ENCODE results near the gene DHRS12.
A peak's percentile ranks its signal among the peaks of the same experiment; 100 is the strongest.

The DHRS12 gene

GRCh38 chr13:51740698-51741097, 63.3 kb downstream of the DHRS12 start:
- Mint-ChIP-seq H3K4me1 (peaks cover 4% of the 10 kb centered on the region), H3K9me3 (no peaks in the 10 kb centered on the region), H3K27me3 (no peaks in the 10 kb centered on the region), H3K27ac (no peak overlapping the region), H3K4me3 (no peak overlapping the region), H3K36me3 (peaks cover 30% of the 10 kb centered on the region)
- DNase-seq = no peak
- CTCF ChIA-PET = interaction anchor here (0.7 kb wide), 1 partner anchor 23 kb away, joined by 4 read pairs; no protein-coding TSS in a partner anchor

GRCh38 chr13:51739027-51739764, 64.8 kb downstream of the DHRS12 start:
- peaks cover 4% of the 10 kb centered on the region for H3K4me1 Mint-ChIP-seq
- CTCF ChIA-PET = no interaction called here
- peaks cover 27% of the 10 kb centered on the region for H3K36me3 Mint-ChIP-seq
- no peak overlapping the region for H3K4me3 Mint-ChIP-seq
- no peak for DNase-seq
- no peak overlapping the region for H3K27ac Mint-ChIP-seq
- H3K27me3 Mint-ChIP-seq = no peaks in the 10 kb centered on the region
- no peaks in the 10 kb centered on the region for H3K9me3 Mint-ChIP-seq

GRCh38 chr13:51738226-51738905, 65.6 kb downstream of the DHRS12 start:
- Mint-ChIP-seq H3K27ac (no peak overlapping the region), H3K4me3 (no peak overlapping the region), H3K36me3 (peaks cover 25% of the 10 kb centered on the region), H3K27me3 (no peaks in the 10 kb centered on the region), H3K9me3 (no peaks in the 10 kb centered on the region), H3K4me1 (peaks cover 4% of the 10 kb centered on the region)
- DNase-seq = no peak
- CTCF ChIA-PET = no interaction called here

- no peak overlapping the region for H3K4me3 Mint-ChIP-seq
- H3K27ac Mint-ChIP-seq = no peak overlapping the region
- DNase-seq = no peak
- CTCF ChIA-PET = no interaction called here
- H3K27me3 Mint-ChIP-seq = no peaks in the 10 kb centered on the region
- peaks cover 25% of the 10 kb centered on the region for H3K36me3 Mint-ChIP-seq
- H3K9me3 Mint-ChIP-seq = no peaks in the 10 kb centered on the region
- H3K4me1 Mint-ChIP-seq = peaks cover 4% of the 10 kb centered on the region
Observed at GRCh38 chr13:51737609-51738008, 66.4 kb downstream of the DHRS12 start.

GRCh38 chr13:51734786-51735185, 69.2 kb downstream of the DHRS12 start:
- Mint-ChIP-seq H3K36me3 (peaks cover 17% of the 10 kb centered on the region), H3K9me3 (no peaks in the 10 kb centered on the region), H3K27me3 (no peaks in the 10 kb centered on the region), H3K4me3 (no peak overlapping the region), H3K27ac (no peak overlapping the region), H3K4me1 (peaks cover 8% of the 10 kb centered on the region)
- CTCF ChIA-PET = no interaction called here
- DNase-seq = no peak

- CTCF ChIA-PET = no interaction called here
- no peak for DNase-seq
Observed at GRCh38 chr13:51733374-51734298, 70.3 kb downstream of the DHRS12 start.

GRCh38 chr13:51731759-51732158, 72.2 kb downstream of the DHRS12 start:
- H3K27ac Mint-ChIP-seq = no peak overlapping the region

More at GRCh38 chr13:51733374-51734298, 70.3 kb downstream of the DHRS12 start:
- no peak overlapping the region for H3K4me3 Mint-ChIP-seq
- H3K9me3 Mint-ChIP-seq = no peaks in the 10 kb centered on the region
- H3K27ac Mint-ChIP-seq = no peak overlapping the region
- peaks cover 8% of the 10 kb centered on the region for H3K4me1 Mint-ChIP-seq
- no peaks in the 10 kb centered on the region for H3K27me3 Mint-ChIP-seq
- peaks cover 10% of the 10 kb centered on the region for H3K36me3 Mint-ChIP-seq

GRCh38 chr13:51730927-51731326, 73.0 kb downstream of the DHRS12 start:
- H3K27me3 Mint-ChIP-seq = no peaks in the 10 kb centered on the region
- no peak overlapping the region for H3K4me3 Mint-ChIP-seq

More at GRCh38 chr13:51731759-51732158, 72.2 kb downstream of the DHRS12 start:
- Mint-ChIP-seq H3K9me3 (no peaks in the 10 kb centered on the region), H3K4me3 (no peak overlapping the region), H3K36me3 (peaks cover 16% of the 10 kb centered on the region), H3K4me1 (peaks cover 4% of the 10 kb centered on the region), H3K27me3 (no peaks in the 10 kb centered on the region)
- CTCF ChIA-PET = interaction anchor here (0.8 to 1.2 kb wide), 3 partner anchors 11 to 51 kb away, joined by 3 read pairs; no protein-coding TSS in a partner anchor
- no peak for DNase-seq

GRCh38 chr13:51729866-51730553, 74.0 kb downstream of the DHRS12 start:
- peak; percentile 28 for DNase-seq
- Mint-ChIP-seq H3K36me3 (peaks cover 20% of the 10 kb centered on the region), H3K27me3 (no peaks in the 10 kb centered on the region), H3K27ac (no peak overlapping the region), H3K4me3 (no peak overlapping the region), H3K4me1 (peaks cover 4% of the 10 kb centered on the region), H3K9me3 (no peaks in the 10 kb centered on the region)
- CTCF ChIA-PET = interaction anchor here (0.6 kb wide), 1 partner anchor 375 kb away, joined by 4 read pairs; no protein-coding TSS in a partner anchor

More at GRCh38 chr13:51730927-51731326, 73.0 kb downstream of the DHRS12 start:
- peaks cover 4% of the 10 kb centered on the region for H3K4me1 Mint-ChIP-seq
- DNase-seq = no peak
- H3K36me3 Mint-ChIP-seq = peaks cover 20% of the 10 kb centered on the region
- no peak overlapping the region for H3K27ac Mint-ChIP-seq
- CTCF ChIA-PET = interaction anchor here (0.9 to 1.2 kb wide), 2 partner anchors 10 to 12 kb away, joined by 3 read pairs; no protein-coding TSS in a partner anchor
- no peaks in the 10 kb centered on the region for H3K9me3 Mint-ChIP-seq

- peaks cover 4% of the 10 kb centered on the region for H3K4me1 Mint-ChIP-seq
- CTCF ChIA-PET = no interaction called here
- no peaks in the 10 kb centered on the region for H3K9me3 Mint-ChIP-seq
- no peak overlapping the region for H3K4me3 Mint-ChIP-seq
- peaks cover 20% of the 10 kb centered on the region for H3K36me3 Mint-ChIP-seq
- no peak overlapping the region for H3K27ac Mint-ChIP-seq
- H3K27me3 Mint-ChIP-seq = no peaks in the 10 kb centered on the region
- DNase-seq = no peak
Observed at GRCh38 chr13:51728972-51729371, 75.0 kb downstream of the DHRS12 start.

GRCh38 chr13:51728275-51728673, 75.7 kb downstream of the DHRS12 start:
- no peaks in the 10 kb centered on the region for H3K9me3 Mint-ChIP-seq
- H3K27me3 Mint-ChIP-seq = no peaks in the 10 kb centered on the region
- no peak overlapping the region for H3K27ac Mint-ChIP-seq
- no peak overlapping the region for H3K4me3 Mint-ChIP-seq
- H3K4me1 Mint-ChIP-seq = peaks cover 4% of the 10 kb centered on the region
- no peak for DNase-seq
- peaks cover 18% of the 10 kb centered on the region for H3K36me3 Mint-ChIP-seq
- CTCF ChIA-PET = no interaction called here

- H3K9me3 Mint-ChIP-seq = no peaks in the 10 kb centered on the region
- peaks cover 17% of the 10 kb centered on the region for H3K36me3 Mint-ChIP-seq
- peaks cover 4% of the 10 kb centered on the region for H3K4me1 Mint-ChIP-seq
- no peak for DNase-seq
- H3K27me3 Mint-ChIP-seq = no peaks in the 10 kb centered on the region
- H3K27ac Mint-ChIP-seq = no peak overlapping the region
- CTCF ChIA-PET = no interaction called here
- no peak overlapping the region for H3K4me3 Mint-ChIP-seq
Observed at GRCh38 chr13:51727634-51728274, 76.2 kb downstream of the DHRS12 start.

GRCh38 chr13:51726446-51727193, 77.3 kb downstream of the DHRS12 start:
- no peak overlapping the region for H3K4me3 Mint-ChIP-seq
- H3K27me3 Mint-ChIP-seq = no peaks in the 10 kb centered on the region
- peaks cover 3% of the 10 kb centered on the region for H3K4me1 Mint-ChIP-seq
- no peaks in the 10 kb centered on the region for H3K9me3 Mint-ChIP-seq
- CTCF ChIA-PET = no interaction called here
- DNase-seq = no peak
- peaks cover 15% of the 10 kb centered on the region for H3K36me3 Mint-ChIP-seq
- H3K27ac Mint-ChIP-seq = no peak overlapping the region

Data from activated naive CD4-positive, alpha-beta T cell treated with anti-CD3 and anti-CD28 coated beads, Interleukin-2, amount 10 ng/mL, durations not matched to agents 7 days and 5 days (primary cell).